Measurements from ENCODE around the gene DAP.

The DAP gene

GRCh38 chr5:10677533-10677932, 83.5 kb downstream of the DAP start:
- ATAC-seq: no peak
- TF ChIP-seq CSDC2 (CRISPR knock-in tag; IDR thresholded peaks at IDR 0.05) (no peak), RARB (CRISPR knock-in tag; IDR thresholded peaks at IDR 0.05) (no peak), ARNTL (CRISPR knock-in tag; IDR thresholded peaks at IDR 0.05; ENCODE audit: borderline replicate concordance, low read depth) (no peak), PATZ1 (CRISPR knock-in tag; IDR thresholded peaks at IDR 0.05; ENCODE audit: borderline replicate concordance) (no peak), ZNF565 (CRISPR knock-in tag; conservative IDR thresholded peaks at IDR 0.05; ENCODE audit: low read depth) (no peak), GLIS3 (CRISPR knock-in tag; IDR thresholded peaks at IDR 0.05) (no peak), BACH2 (CRISPR knock-in tag; IDR thresholded peaks at IDR 0.05; ENCODE audit: borderline replicate concordance) (no peak), ESRRG (CRISPR knock-in tag; IDR thresholded peaks at IDR 0.05) (no peak), CSRNP3 (CRISPR knock-in tag; IDR thresholded peaks at IDR 0.05) (no peak), ZC3H10 (CRISPR knock-in tag; IDR thresholded peaks at IDR 0.05) (no peak), ISL1 (CRISPR knock-in tag; IDR thresholded peaks at IDR 0.05) (no peak), ZFP30 (CRISPR knock-in tag; IDR thresholded peaks at IDR 0.05) (no peak), POU6F1 (CRISPR knock-in tag; IDR thresholded peaks at IDR 0.05; ENCODE audit: borderline replicate concordance, low read depth) (no peak), OSR1 (CRISPR knock-in tag; IDR thresholded peaks at IDR 0.05) (no peak), TOX (CRISPR knock-in tag; IDR thresholded peaks at IDR 0.05; ENCODE audit: borderline replicate concordance) (no peak), ZFP3 (CRISPR knock-in tag; IDR thresholded peaks at IDR 0.05) (no peak), TCF4 (CRISPR knock-in tag; IDR thresholded peaks at IDR 0.05; ENCODE audit: borderline replicate concordance) (no peak)

GRCh38 chr5:10676946-10677345, 84.1 kb downstream of the DAP start:
- ATAC-seq: no peak
- TF ChIP-seq CSRNP3 (CRISPR knock-in tag; IDR thresholded peaks at IDR 0.05): no peak
- TF ChIP-seq TCF4 (CRISPR knock-in tag; IDR thresholded peaks at IDR 0.05; ENCODE audit: borderline replicate concordance): no peak
- TF ChIP-seq TOX (CRISPR knock-in tag; IDR thresholded peaks at IDR 0.05; ENCODE audit: borderline replicate concordance): no peak
- no peak for TF ChIP-seq OSR1 (CRISPR knock-in tag; IDR thresholded peaks at IDR 0.05)

GRCh38 chr5:10676224-10676623, 84.8 kb downstream of the DAP start:
- ATAC-seq: no peak
- TF ChIP-seq CSDC2 (CRISPR knock-in tag; IDR thresholded peaks at IDR 0.05): no peak
- TF ChIP-seq PATZ1 (CRISPR knock-in tag; IDR thresholded peaks at IDR 0.05; ENCODE audit: borderline replicate concordance): no peak
- TF ChIP-seq POU6F1 (CRISPR knock-in tag; IDR thresholded peaks at IDR 0.05; ENCODE audit: borderline replicate concordance, low read depth): no peak
- no peak for TF ChIP-seq ISL1 (CRISPR knock-in tag; IDR thresholded peaks at IDR 0.05)
- TF ChIP-seq TCF4 (CRISPR knock-in tag; IDR thresholded peaks at IDR 0.05; ENCODE audit: borderline replicate concordance): peak; percentile 67; the same call in 1 of the 2 replicates
- no peak for TF ChIP-seq CREB5 (CRISPR knock-in tag; IDR thresholded peaks at IDR 0.05; ENCODE audit: low read depth)
- TF ChIP-seq TOX (CRISPR knock-in tag; IDR thresholded peaks at IDR 0.05; ENCODE audit: borderline replicate concordance): no peak
- no peak for TF ChIP-seq ZFP30 (CRISPR knock-in tag; IDR thresholded peaks at IDR 0.05)

Data from SK-N-SH treated with all-trans-retinoic acid at 6 μM for 48 hours (cell line).